Pericardium fibroblast (primary cell): Measurements from ENCODE around the gene IGFBP7. TPM values are rescaled to one million over a fixed set of nuclear protein-coding genes. Genes with fewer than 3 reads are reported as not detected.

Experiments used
- total RNA-seq: library from RNA; depleted of rRNA; stranded (reverse); fragments of >200 nt; gene quantifications from 2 replicates; pipeline ENCODE4 v1.2.3, GENCODE V29; 2015

Gene IGFBP7
- total RNA-seq: 575 and 1,624 TPM in 2 replicates

GRCh38 chr4:57109847-57110639 lies at the start of gene IGFBP7:
Gene IGFBP7 (minus strand): TSS chr4:57110385. CDS start chr4:57110351, 34 bp downstream.

Other genes with a start within 250 kb of the IGFBP7 start
- 20.1 and 21.5 TPM in 2 replicates for gene REST, start 202.5 kb downstream of the IGFBP7 start, total RNA-seq
- gene NOA1, start 132.8 kb downstream of the IGFBP7 start, total RNA-seq: 21.9 and 34.7 TPM in 2 replicates
- 60.1 and 84.1 TPM in 2 replicates for gene POLR2B, start 131.5 kb downstream of the IGFBP7 start, total RNA-seq